Ishikawa (cell line): ENCODE results near the gene WASHC4.

Experiments
- CEBPB ChIP-seq: IDR thresholded peaks from 2 replicates; pipeline ENCODE4 v1.6.1; 2012
- CREB1 ChIP-seq: IDR thresholded peaks from 2 replicates; pipeline ENCODE4 v1.6.1; 2012; ENCODE audit warnings: low read depth
- EGR1 ChIP-seq: IDR thresholded peaks from 2 replicates; pipeline ENCODE4 v1.6.1; 2012
- EP300 ChIP-seq: IDR thresholded peaks from 2 replicates; pipeline ENCODE4 v1.6.1; 2012; ENCODE audit warnings: borderline replicate concordance
- FOXM1 ChIP-seq: IDR thresholded peaks from 2 replicates; pipeline ENCODE4 v1.6.1; 2012; ENCODE audit warnings: low read depth, borderline replicate concordance
- NFIC ChIP-seq: IDR thresholded peaks from 2 replicates; pipeline ENCODE4 v1.6.1; 2012
- RAD21 ChIP-seq: IDR thresholded peaks from 2 replicates; pipeline ENCODE4 v1.6.1; 2012; ENCODE audit warnings: low read depth
- REST ChIP-seq: IDR thresholded peaks from 2 replicates; pipeline ENCODE4 v1.6.1; 2012; ENCODE audit warnings: low read depth, mild to moderate bottlenecking
- TAF1 ChIP-seq: IDR thresholded peaks from 2 replicates; pipeline ENCODE4 v1.6.1; 2012; ENCODE audit warnings: low read depth, mild to moderate bottlenecking
- TCF12 ChIP-seq: IDR thresholded peaks from 2 replicates; pipeline ENCODE4 v1.6.1; 2012; ENCODE audit warnings: low read depth
- TEAD4 ChIP-seq: IDR thresholded peaks from 2 replicates; pipeline ENCODE4 v1.6.1; 2012
- USF1 ChIP-seq: IDR thresholded peaks from 2 replicates; pipeline ENCODE4 v1.6.1; 2012
- YY1 ChIP-seq: IDR thresholded peaks from 2 replicates; pipeline ENCODE4 v1.6.1; 2012; ENCODE audit warnings: low read depth
- ZBTB7A ChIP-seq: IDR thresholded peaks from 2 replicates; pipeline ENCODE4 v1.6.1; 2012; ENCODE audit warnings: low read depth
- TF ChIP-seq, protein P1 (sequence below): IDR thresholded peaks from 2 replicates; pipeline ENCODE4 v1.6.1; 2012

The WASHC4 gene

GRCh38 chr12:105069936-105070702, 37.4 kb upstream of the WASHC4 start:
- TF ChIP-seq TAF1 (no peak), USF1 (no peak), EP300 (no peak), YY1 (no peak), NFIC (no peak), CREB1 (no peak), ZBTB7A (no peak), TEAD4 (no peak), RAD21 (no peak), FOXM1 (no peak), TCF12 (no peak), CEBPB (no peak), EGR1 (no peak)
- TF ChIP-seq, protein P1, sequence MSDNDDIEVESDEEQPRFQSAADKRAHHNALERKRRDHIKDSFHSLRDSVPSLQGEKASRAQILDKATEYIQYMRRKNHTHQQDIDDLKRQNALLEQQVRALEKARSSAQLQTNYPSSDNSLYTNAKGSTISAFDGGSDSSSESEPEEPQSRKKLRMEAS, result no peak

- TF ChIP-seq RAD21 (no peak), REST (no peak), TEAD4 (no peak), TAF1 (no peak), YY1 (no peak), CEBPB (no peak), EGR1 (no peak), USF1 (no peak), FOXM1 (no peak), NFIC (no peak), EP300 (no peak), CREB1 (no peak), ZBTB7A (no peak), TCF12 (no peak)
- TF ChIP-seq, protein P1, result no peak
Observed at GRCh38 chr12:105071981-105072380, 35.5 kb upstream of the WASHC4 start.

DNA sequence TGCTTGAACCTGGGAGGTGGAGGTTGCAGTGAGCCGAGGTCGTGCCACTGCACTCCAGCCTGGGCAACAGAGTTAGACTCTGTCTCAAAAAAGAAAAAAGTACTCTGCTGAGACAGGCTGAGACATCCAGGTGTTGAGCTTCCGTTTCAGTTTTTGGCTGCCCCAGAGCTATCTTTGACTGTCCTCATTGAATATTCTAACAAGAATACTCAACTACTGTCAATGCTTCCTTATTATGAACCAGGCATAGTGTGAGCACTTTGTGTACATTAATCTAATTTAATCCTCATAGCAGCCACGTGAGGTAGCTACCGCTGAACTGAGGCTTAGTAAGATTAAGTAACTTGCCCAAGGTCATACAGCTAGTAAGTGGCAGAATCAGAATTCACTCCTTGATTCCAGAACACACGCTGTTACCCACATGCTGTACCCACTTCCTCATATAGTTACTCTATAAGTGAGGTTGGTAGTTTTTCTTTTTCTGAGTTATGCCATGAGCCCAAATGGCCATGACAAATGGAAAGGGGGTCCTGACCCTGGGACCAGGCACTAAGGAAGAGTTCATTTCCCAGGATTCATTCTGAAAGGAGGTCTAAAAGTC, 34.5 kb upstream of the WASHC4 start:
- TF ChIP-seq CEBPB (no peak), TCF12 (no peak), EP300 (no peak), CREB1 (no peak), TAF1 (no peak), REST (no peak), ZBTB7A (no peak), EGR1 (no peak), USF1 (no peak), RAD21 (no peak), FOXM1 (no peak), YY1 (no peak), TEAD4 (no peak), NFIC (no peak)
- TF ChIP-seq, protein P1, result no peak

DNA sequence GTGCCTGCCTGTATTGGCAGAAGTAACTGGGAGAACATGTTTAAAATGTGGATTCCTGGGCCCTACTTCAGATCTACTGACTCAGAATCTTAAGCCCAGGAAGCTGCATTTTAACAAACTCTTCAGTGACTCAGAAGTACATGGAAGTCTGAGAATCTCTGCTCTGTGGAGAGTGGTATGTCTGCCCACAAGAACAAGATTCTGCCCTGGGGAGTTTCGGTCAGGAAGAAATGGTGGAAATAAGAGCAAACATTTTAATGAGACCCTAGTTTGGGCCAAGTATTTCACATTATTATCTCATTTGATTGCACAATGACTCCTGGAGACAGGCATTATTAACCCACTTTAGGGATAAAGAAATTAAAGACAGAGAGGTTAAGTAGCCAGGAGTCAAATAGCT, 31.4 kb upstream of the WASHC4 start:
- TF ChIP-seq, protein P1, result no peak
- TF ChIP-seq CEBPB, result 0 out of 2 replicates have a peak, but pooled peaks have one; percentile 5

DNA sequence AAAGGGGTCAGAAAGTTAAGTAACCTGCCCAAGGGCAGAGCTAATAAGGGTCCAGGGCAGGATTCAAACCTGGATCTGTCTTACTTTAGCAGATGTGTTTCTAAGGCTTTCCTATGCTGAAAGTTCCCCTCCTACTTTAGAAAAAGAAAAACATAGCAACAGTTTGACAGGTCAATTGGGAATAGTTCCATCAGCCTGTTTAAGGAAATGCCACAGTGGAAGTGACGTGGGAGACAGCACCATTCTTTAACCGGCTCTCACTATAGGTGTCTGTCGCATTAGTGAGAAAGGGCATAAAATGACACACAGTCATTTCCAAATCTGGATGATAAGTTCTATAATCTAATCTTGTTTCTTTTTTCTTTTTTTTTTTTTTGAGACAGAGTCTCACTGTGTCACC, 30.6 kb upstream of the WASHC4 start:
- TF ChIP-seq EP300 (no peak), TEAD4 (no peak), NFIC (no peak), USF1 (no peak), REST (no peak), RAD21 (no peak), CEBPB (no peak), TCF12 (no peak), YY1 (no peak), EGR1 (no peak)
- TF ChIP-seq, protein P1, result no peak
